ENCODE results near the gene ZER1. TPM values are rescaled to one million over a fixed set of nuclear protein-coding genes. Genes with fewer than 3 reads are reported as not detected.

Gene ZER1
- total RNA-seq, 1 experiment from 2014 or later, result 28.6 TPM

GRCh38 chr9:128787659-128788058, 15.9 kb upstream of the ZER1 start:
- POLR2A ChIA-PET, result no interaction called here
- BruUV-seq (replicated peaks), result no TSS peak
- intact Hi-C loops (cut with micrococcal nuclease; ENCODE audit: unreplicated experiment), result loop anchor here (2.0 kb wide), 1 partner anchor 151 kb away; no protein-coding TSS in a partner anchor

GRCh38 chr9:128786681-128787601, 15.2 kb upstream of the ZER1 start, which contains the start of gene TBC1D13:
TSS of gene TBC1D13 (plus strand) at chr9:128787253. CDS start at chr9:128787354, 101 bp downstream.
- TF ChIP-seq CTCF (IDR thresholded peaks at IDR 0.05; ENCODE audit: insufficient read depth in 1 of 2, low read depth in 1 of 2, low read length in 1 of 2, severe bottlenecking in 1 of 2, unreplicated experiment in 1 of 2), result no peak
- Histone ChIP-seq H3K4me3 (ENCODE audit: low read depth, low read length) (peak within 1 kb of the TSS; percentile 94), H3K4me1 (peaks cover 6% of the 10 kb centered on the region; the same call in 1 of the 2 replicates), H3K27me3 (replicated peaks; ENCODE audit: control insufficient read depth, insufficient read depth, low read length) (no peaks in the 10 kb centered on the region), H3K36me3 (ENCODE audit: control insufficient read depth, insufficient read depth, low read length) (no peaks in the 10 kb centered on the region; the same call in 1 of the 2 replicates), H3K9me3 (peaks cover 2% of the 10 kb centered on the region; the same call in 1 of the 2 replicates)
- ChIA-PET POLR2A (interaction anchor here (0.7 kb wide), 1 partner anchor 391 kb away, joined by 6 read pairs; the partner anchor contains the start of gene IER5L), CTCF (interaction anchor here (1.9 kb wide), 1 partner anchor 31 kb away, joined by 7 read pairs; the partner anchor contains the start of gene ENDOG)
- H3K27ac Mint-ChIP-seq (ENCODE audit: unreplicated experiment), result peak within 1 kb of the TSS; percentile 90
- intact Hi-C loops (cut with micrococcal nuclease; ENCODE audit: unreplicated experiment), result loop anchor here (1.0 to 2.0 kb wide), 2 partner anchors 16 to 150 kb away; partner anchors contain the start of gene ZER1
- peaks cover 1% of the 10 kb centered on the region for H3K9me3 Mint-ChIP-seq (ENCODE audit: unreplicated experiment)
- no peaks in the 10 kb centered on the region for H3K27me3 Mint-ChIP-seq (ENCODE audit: insufficient read depth, unreplicated experiment)
- no peaks in the 10 kb centered on the region for H3K4me1 Mint-ChIP-seq (ENCODE audit: low read depth, unreplicated experiment)
- peak; percentile 94 to 95 for DNase-seq
- H3K4me3 Mint-ChIP-seq (ENCODE audit: unreplicated experiment), result peak within 1 kb of the TSS; percentile 97
- H3K36me3 Mint-ChIP-seq (ENCODE audit: insufficient read depth, unreplicated experiment), result peaks cover 7% of the 10 kb centered on the region
- no TSS peak for BruUV-seq (replicated peaks)

More at GRCh38 chr9:128787659-128788058, 15.9 kb upstream of the ZER1 start:
- Mint-ChIP-seq H3K9me3 (ENCODE audit: unreplicated experiment) (no peaks in the 10 kb centered on the region), H3K4me1 (ENCODE audit: low read depth, unreplicated experiment) (no peaks in the 10 kb centered on the region), H3K4me3 (ENCODE audit: unreplicated experiment) (peak overlapping the region; percentile 97), H3K27me3 (ENCODE audit: insufficient read depth, unreplicated experiment) (no peaks in the 10 kb centered on the region), H3K27ac (ENCODE audit: unreplicated experiment) (peak overlapping the region; percentile 90), H3K36me3 (ENCODE audit: insufficient read depth, unreplicated experiment) (peaks cover 7% of the 10 kb centered on the region)
- DNase-seq, result peak in 1 of 2 experiments; percentile 14
- Histone ChIP-seq H3K36me3 (ENCODE audit: control insufficient read depth, insufficient read depth, low read length) (no peaks in the 10 kb centered on the region; the same call in 1 of the 2 replicates), H3K4me1 (peaks cover 6% of the 10 kb centered on the region; the same call in 1 of the 2 replicates), H3K27me3 (replicated peaks; ENCODE audit: control insufficient read depth, insufficient read depth, low read length) (no peaks in the 10 kb centered on the region), H3K4me3 (ENCODE audit: low read depth, low read length) (peak overlapping the region; percentile 94), H3K9me3 (no peaks in the 10 kb centered on the region)
- TF ChIP-seq CTCF (IDR thresholded peaks at IDR 0.05; ENCODE audit: insufficient read depth in 1 of 2, low read depth in 1 of 2, low read length in 1 of 2, severe bottlenecking in 1 of 2, unreplicated experiment in 1 of 2), result no peak
- CTCF ChIA-PET, result interaction anchor here (1.9 kb wide), 1 partner anchor 31 kb away, joined by 7 read pairs; the partner anchor contains the start of gene ENDOG

- intact Hi-C loops (cut with micrococcal nuclease; ENCODE audit: unreplicated experiment), result no loop called here
- H3K36me3 Mint-ChIP-seq (ENCODE audit: insufficient read depth, unreplicated experiment), result peaks cover 7% of the 10 kb centered on the region
- H3K4me3 ChIP-seq (ENCODE audit: low read depth, low read length), result no peak overlapping the region
- H3K4me1 Mint-ChIP-seq (ENCODE audit: low read depth, unreplicated experiment), result no peaks in the 10 kb centered on the region
- H3K27ac Mint-ChIP-seq (ENCODE audit: unreplicated experiment), result no peak overlapping the region
- no TSS peak for BruUV-seq (replicated peaks)
- no peak overlapping the region for H3K4me3 Mint-ChIP-seq (ENCODE audit: unreplicated experiment)
- no peaks in the 10 kb centered on the region for H3K27me3 Mint-ChIP-seq (ENCODE audit: insufficient read depth, unreplicated experiment)
- peaks cover 6% of the 10 kb centered on the region; the same call in 1 of the 2 replicates for H3K4me1 ChIP-seq
- no peak for DNase-seq
- H3K9me3 ChIP-seq, result peaks cover 5% of the 10 kb centered on the region; the same call in 1 of the 2 replicates
- POLR2A ChIA-PET, result interaction anchor here (0.7 kb wide), 1 partner anchor 45 kb away, joined by 4 read pairs; no protein-coding TSS in a partner anchor
- H3K27me3 ChIP-seq (replicated peaks; ENCODE audit: control insufficient read depth, insufficient read depth, low read length), result no peaks in the 10 kb centered on the region
- no peak for TF ChIP-seq CTCF (IDR thresholded peaks at IDR 0.05; ENCODE audit: insufficient read depth in 1 of 2, low read depth in 1 of 2, low read length in 1 of 2, severe bottlenecking in 1 of 2, unreplicated experiment in 1 of 2)
- CTCF ChIA-PET, result no interaction called here
- H3K36me3 ChIP-seq (ENCODE audit: control insufficient read depth, insufficient read depth, low read length), result no peaks in the 10 kb centered on the region; the same call in 1 of the 2 replicates
- peaks cover 9% of the 10 kb centered on the region for H3K9me3 Mint-ChIP-seq (ENCODE audit: unreplicated experiment)
Observed at GRCh38 chr9:128785427-128785826, 13.7 kb upstream of the ZER1 start.
